PC-3 (cell line): ENCODE measurements around the gene GP1BB. TPM values are rescaled to one million over a fixed set of nuclear protein-coding genes. Genes with fewer than 3 reads are reported as not detected.

Source experiments
- ATAC-seq: fragments of 200-7000 bp; cut with Tn5 transposase; 2 replicates; pipeline ENCODE4 v1.9.1; 2020; ENCODE audit warnings: mild to moderate bottlenecking, moderate library complexity
- BruUV-seq: library from RNA; stranded (reverse); fragments of 400-500 nt; replicated peaks from 2 replicates; lab custom pipeline; 2021; lab: Mats Ljungman, UMichigan
- CTCF ChIA-PET: fragments of 300-600 bp; sonication (Branson Sonifier 250); formaldehyde crosslinking; loops from one replicate; lab custom pipeline; 2022; ENCODE audit warnings: antibody characterized with exemption; lab: Charles Lee
- POLR2A ChIA-PET: fragments of 300-600 bp; sonication (Branson Sonifier 250); formaldehyde crosslinking; loops from one replicate; lab custom pipeline; 2022; ENCODE audit warnings: antibody characterized with exemption; ENCODE audit not compliant: unreplicated experiment; lab: Charles Lee
- DNase-seq: peaks from one replicate; pipeline ENCODE4 v3.0.0-alpha.2; 2015
- H2AFZ ChIP-seq: fragments of 300-600 bp; sonication (generic); 2 replicates; pipeline ENCODE4 v1.6.0; 2016; ENCODE audit warnings: antibody characterized with exemption, low read length
- H3F3A ChIP-seq: fragments of 300-600 bp; sonication (generic); one replicate; pipeline ENCODE4 v1.6.0; 2017; ENCODE audit warnings: antibody characterized with exemption, low read length, control low read depth, mild to moderate bottlenecking; ENCODE audit not compliant: unreplicated experiment
- H3K27ac ChIP-seq: fragments of 300-600 bp; sonication (generic); 2 replicates; pipeline ENCODE4 v1.5.1; 2016; ENCODE audit warnings: mild to moderate bottlenecking, low read length
- H3K27me3 ChIP-seq: fragments of 300-600 bp; sonication (generic); 2 replicates; pipeline ENCODE4 v1.6.1; 2016; ENCODE audit warnings: low read length, mixed read lengths
- H3K36me3 ChIP-seq: fragments of 300-600 bp; sonication (generic); 2 replicates; pipeline ENCODE4 v1.6.1; 2016; ENCODE audit warnings: low read depth, mixed run types, low read length, mixed read lengths
- H3K4me1 ChIP-seq: fragments of 300-600 bp; sonication (generic); 2 replicates; pipeline ENCODE4 v1.5.1; 2016; ENCODE audit warnings: low read length; ENCODE audit not compliant: insufficient read depth
- H3K4me2 ChIP-seq: fragments of 300-600 bp; sonication (generic); 2 replicates; pipeline ENCODE4 v1.6.0; 2016; ENCODE audit warnings: low read length
- H3K4me3 ChIP-seq: fragments of 300-600 bp; sonication (generic); 2 replicates; pipeline ENCODE4 v1.5.1; 2016; ENCODE audit warnings: mild to moderate bottlenecking, low read length, mixed read lengths
- H3K79me2 ChIP-seq: fragments of 300-600 bp; sonication (generic); 2 replicates; pipeline ENCODE4 v1.6.1; 2017; ENCODE audit warnings: low read length, mixed read lengths
- H3K9ac ChIP-seq: fragments of 300-600 bp; sonication (generic); 2 replicates; pipeline ENCODE4 v1.6.0; 2016; ENCODE audit warnings: mild to moderate bottlenecking, low read length
- H3K9me2 ChIP-seq: fragments of 300-600 bp; sonication (generic); replicated peaks from 2 replicates; pipeline ENCODE4 v1.6.1; 2016; ENCODE audit warnings: mixed run types, low read length, mixed read lengths
- H3K9me3 ChIP-seq: fragments of 300-600 bp; sonication (generic); 2 replicates; pipeline ENCODE4 v1.6.1; 2016; ENCODE audit warnings: low read length, mixed read lengths
- H4K20me1 ChIP-seq: fragments of 300-600 bp; sonication (generic); 2 replicates; pipeline ENCODE4 v1.6.1; 2016; ENCODE audit warnings: low read length, mixed read lengths
- CTCF ChIP-seq: fragments of 300-600 bp; sonication (generic); conservative IDR thresholded peaks from 2 replicates; pipeline ENCODE4 v1.5.1; 2017; ENCODE audit warnings: antibody characterized with exemption, low read depth, mild to moderate bottlenecking, low read length
- EZH2 ChIP-seq: fragments of 300-600 bp; sonication (generic); IDR thresholded peaks from one replicate; pipeline ENCODE4 v1.6.1; 2017; ENCODE audit warnings: antibody characterized with exemption, mild to moderate bottlenecking, low read length; ENCODE audit not compliant: unreplicated experiment
- EZH2phosphoT487 ChIP-seq: fragments of 300-600 bp; sonication (generic); IDR thresholded peaks from 2 replicates; pipeline ENCODE4 v1.6.1; 2018; ENCODE audit warnings: mild to moderate bottlenecking, antibody characterized with exemption, low read length, borderline replicate concordance
- intact Hi-C: fragments of 100-400 bp; cut with micrococcal nuclease; formaldehyde crosslinking; loops from 2 replicates; pipeline ENCODE4 v1.9.0; 2023
- total RNA-seq: library from RNA; depleted of rRNA; stranded (reverse); fragments of >200 nt; gene quantifications from 2 replicates; pipeline ENCODE4 v1.2.3, GENCODE V29; 2014

Gene GP1BB
- total RNA-seq, 1 experiment from 2014 or later, result 0.80 TPM

GRCh38 chr22:19743651-19744050 is 20.3 kb downstream of the GP1BB start:
- Histone ChIP-seq H3K9me3 (no peaks in the 10 kb centered on the region), H3K4me1 (no peaks in the 10 kb centered on the region), H3K4me2 (no peak overlapping the region), H3K36me3 (no peaks in the 10 kb centered on the region), H3K9ac (no peak overlapping the region), H3K79me2 (no peaks in the 10 kb centered on the region), H2AFZ (no peak overlapping the region), H3F3A (no peaks in the 10 kb centered on the region), H4K20me1 (no peaks in the 10 kb centered on the region), H3K27ac (no peak overlapping the region), H3K27me3 (no peaks in the 10 kb centered on the region), H3K4me3 (no peak overlapping the region), H3K9me2 (no peaks in the 10 kb centered on the region)
- ATAC-seq (no peak), DNase-seq (no peak)
- ChIA-PET CTCF (no interaction called here), POLR2A (no interaction called here)
- TF ChIP-seq EZH2 (no peak), CTCF (no peak), EZH2phosphoT487 (no peak)
- BruUV-seq, result no TSS peak
- intact Hi-C loops, result no loop called here

GRCh38 chr22:19744350-19745006 is 21.1 kb downstream of the GP1BB start:
- Histone ChIP-seq H3K27me3 (no peaks in the 10 kb centered on the region), H3K4me1 (no peaks in the 10 kb centered on the region), H3K4me2 (no peak overlapping the region), H3K36me3 (no peaks in the 10 kb centered on the region), H4K20me1 (no peaks in the 10 kb centered on the region), H3K9me3 (no peaks in the 10 kb centered on the region), H3K4me3 (no peak overlapping the region), H3F3A (no peaks in the 10 kb centered on the region), H2AFZ (no peak overlapping the region), H3K27ac (no peak overlapping the region), H3K79me2 (no peaks in the 10 kb centered on the region), H3K9ac (no peak overlapping the region), H3K9me2 (no peaks in the 10 kb centered on the region)
- DNase-seq (no peak), ATAC-seq (no peak)
- CTCF ChIA-PET, result interaction anchor here (0.5 kb wide), 1 partner anchor 221 kb away, joined by 3 read pairs; no protein-coding TSS in a partner anchor
- no TSS peak for BruUV-seq
- intact Hi-C loops, result no loop called here
- POLR2A ChIA-PET, result no interaction called here
- no peak for TF ChIP-seq CTCF
- no peak for TF ChIP-seq EZH2phosphoT487
- no peak for TF ChIP-seq EZH2
